Occipital lobe (tissue), 2 donors: ENCODE data around the gene DUSP12. TPM values are rescaled to one million over a fixed set of nuclear protein-coding genes. Genes with fewer than 3 reads are reported as not detected.
"Not testable (repeated sequence)": the region's sequence is repeated elsewhere in the genome, so short reads cannot be mapped to it uniquely, and the experiment has no call there.

ENCODE experiments used
- DNase-seq: peaks from one replicate; lab custom pipeline; 2025; lab: John Stamatoyannopoulos, UW
- total RNA-seq: library from RNA; depleted of rRNA; stranded (reverse); fragments of >200 nt; gene quantifications from one replicate; pipeline ENCODE4 v1.2.3, GENCODE V29; 2014

The DUSP12 gene
- total RNA-seq, 1 donor from 2014 or later = 83.0 TPM

GRCh38 chr1:161768986-161769672, 19.5 kb downstream of the DUSP12 start:
- no peak for DNase-seq

- not testable (repeated sequence) for DNase-seq
These were observed 20.1 kb downstream of the DUSP12 start for GRCh38 chr1:161769673-161770045.

- no peak for DNase-seq
These were observed 20.7 kb downstream of the DUSP12 start for GRCh38 chr1:161770250-161770649.

GRCh38 chr1:161771161-161771560, 21.6 kb downstream of the DUSP12 start:
- DNase-seq = no peak

- no peak for DNase-seq
These were observed 22.4 kb downstream of the DUSP12 start for GRCh38 chr1:161771973-161772372.

GRCh38 chr1:161772397-161772796, 22.8 kb downstream of the DUSP12 start:
- no peak for DNase-seq

- DNase-seq = no peak
These were observed 24.2 kb downstream of the DUSP12 start for GRCh38 chr1:161773791-161774190.

- DNase-seq = no peak
These were observed 27.7 kb downstream of the DUSP12 start for GRCh38 chr1:161777261-161777660.

GRCh38 chr1:161778522-161778921, 28.9 kb downstream of the DUSP12 start:
- no peak for DNase-seq

- no peak for DNase-seq
These were observed 29.8 kb downstream of the DUSP12 start for GRCh38 chr1:161779393-161779792.

- no peak for DNase-seq
These were observed 32.4 kb downstream of the DUSP12 start for GRCh38 chr1:161781995-161782394.

GRCh38 chr1:161782886-161783285, 33.3 kb downstream of the DUSP12 start:
- no peak for DNase-seq

GRCh38 chr1:161784968-161785367, 35.4 kb downstream of the DUSP12 start:
- no peak for DNase-seq

GRCh38 chr1:161787355-161787754, 37.8 kb downstream of the DUSP12 start:
- DNase-seq = no peak

GRCh38 chr1:161790587-161791317, 41.2 kb downstream of the DUSP12 start:
- DNase-seq = no peak

- no peak for DNase-seq
These were observed 42.5 kb downstream of the DUSP12 start for GRCh38 chr1:161791904-161792655.

GRCh38 chr1:161792740-161793139, 43.2 kb downstream of the DUSP12 start:
- no peak for DNase-seq

- DNase-seq = no peak
These were observed 50.2 kb downstream of the DUSP12 start for GRCh38 chr1:161799792-161800191.

- no peak for DNase-seq
These were observed 52.4 kb downstream of the DUSP12 start for GRCh38 chr1:161801955-161802354.

GRCh38 chr1:161803181-161803580, 53.6 kb downstream of the DUSP12 start:
- DNase-seq = no peak

GRCh38 chr1:161805399-161806197, 56.0 kb downstream of the DUSP12 start:
- no peak for DNase-seq
